ENCODE results near the gene TMEM53.

TMEM53 gene

DNA sequence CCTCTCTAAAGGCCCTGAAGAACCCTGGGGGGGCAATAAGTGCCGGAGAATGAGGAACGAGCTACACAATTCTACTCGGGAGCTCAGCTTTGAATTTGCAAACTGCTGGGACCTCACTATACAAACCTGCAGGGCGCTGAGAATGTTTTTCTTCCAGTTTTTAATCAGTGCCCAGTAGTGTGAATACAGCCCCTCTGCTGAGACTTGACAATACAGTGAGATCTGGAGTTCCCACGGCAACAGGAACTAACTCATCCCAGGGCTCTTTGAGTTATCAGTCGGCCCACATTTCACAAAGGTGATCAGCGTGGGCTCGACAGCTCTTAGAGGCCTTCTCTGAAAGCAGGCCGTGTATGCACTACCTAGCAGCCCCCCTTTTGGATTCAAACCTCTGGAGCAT, 41.7 kb downstream of the TMEM53 start:
- TF ChIP-seq, protein P1, sequence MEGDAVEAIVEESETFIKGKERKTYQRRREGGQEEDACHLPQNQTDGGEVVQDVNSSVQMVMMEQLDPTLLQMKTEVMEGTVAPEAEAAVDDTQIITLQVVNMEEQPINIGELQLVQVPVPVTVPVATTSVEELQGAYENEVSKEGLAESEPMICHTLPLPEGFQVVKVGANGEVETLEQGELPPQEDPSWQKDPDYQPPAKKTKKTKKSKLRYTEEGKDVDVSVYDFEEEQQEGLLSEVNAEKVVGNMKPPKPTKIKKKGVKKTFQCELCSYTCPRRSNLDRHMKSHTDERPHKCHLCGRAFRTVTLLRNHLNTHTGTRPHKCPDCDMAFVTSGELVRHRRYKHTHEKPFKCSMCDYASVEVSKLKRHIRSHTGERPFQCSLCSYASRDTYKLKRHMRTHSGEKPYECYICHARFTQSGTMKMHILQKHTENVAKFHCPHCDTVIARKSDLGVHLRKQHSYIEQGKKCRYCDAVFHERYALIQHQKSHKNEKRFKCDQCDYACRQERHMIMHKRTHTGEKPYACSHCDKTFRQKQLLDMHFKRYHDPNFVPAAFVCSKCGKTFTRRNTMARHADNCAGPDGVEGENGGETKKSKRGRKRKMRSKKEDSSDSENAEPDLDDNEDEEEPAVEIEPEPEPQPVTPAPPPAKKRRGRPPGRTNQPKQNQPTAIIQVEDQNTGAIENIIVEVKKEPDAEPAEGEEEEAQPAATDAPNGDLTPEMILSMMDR (IDR thresholded peaks at IDR 0.05; ENCODE audit: extremely low read depth, missing control alignments) = no peak
- peak; percentile 57 for DNase-seq (ENCODE audit: low spot score)

DNA sequence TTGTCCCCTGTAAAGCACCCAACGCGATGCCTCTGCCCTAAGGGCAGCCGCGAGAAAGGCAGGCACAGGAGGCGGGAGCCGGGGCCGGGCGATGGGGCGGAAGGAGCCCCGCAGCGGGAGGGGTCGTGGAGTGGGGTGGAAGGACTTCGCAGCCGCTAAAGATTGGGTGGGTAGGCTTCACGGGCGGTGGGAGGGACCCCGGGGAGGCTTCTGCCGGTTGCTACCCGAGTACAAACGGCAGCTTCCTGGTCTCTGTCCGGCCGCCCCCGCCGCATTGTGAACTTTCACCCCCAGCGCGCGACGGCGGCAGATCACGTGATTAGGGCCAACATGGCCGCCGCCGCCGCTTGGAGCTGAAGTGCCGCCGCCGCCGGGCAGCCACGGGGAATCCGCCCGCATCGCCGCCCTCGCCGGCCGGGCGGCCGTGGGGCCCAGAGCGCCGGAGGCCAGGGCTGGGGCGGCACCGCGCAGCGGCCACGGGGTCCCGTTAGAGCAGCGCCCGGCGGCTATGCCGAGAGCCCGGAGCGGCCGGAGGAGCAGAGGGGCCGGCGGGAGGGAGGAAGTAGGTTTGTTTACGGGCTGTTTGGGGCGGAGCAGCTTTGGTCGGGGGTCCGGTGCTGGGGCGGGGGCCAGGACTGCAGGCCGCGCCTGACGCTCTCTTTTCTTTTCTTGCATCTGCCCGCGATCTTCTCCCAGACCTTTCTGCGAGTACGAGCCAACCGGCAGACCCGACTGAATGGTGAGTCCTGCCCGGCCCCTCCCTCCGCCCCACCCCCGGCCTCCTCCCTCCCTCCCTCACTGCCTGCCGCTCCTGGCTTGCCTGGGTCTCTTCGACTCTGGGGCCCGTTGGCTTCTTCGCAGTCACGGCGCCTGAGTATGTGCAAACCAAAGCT, 42.4 kb downstream of the TMEM53 start:
- TF ChIP-seq, protein P1 (IDR thresholded peaks at IDR 0.05; ENCODE audit: extremely low read depth, missing control alignments) = no peak
- peak; percentile 96 for DNase-seq (ENCODE audit: low spot score)

DNA sequence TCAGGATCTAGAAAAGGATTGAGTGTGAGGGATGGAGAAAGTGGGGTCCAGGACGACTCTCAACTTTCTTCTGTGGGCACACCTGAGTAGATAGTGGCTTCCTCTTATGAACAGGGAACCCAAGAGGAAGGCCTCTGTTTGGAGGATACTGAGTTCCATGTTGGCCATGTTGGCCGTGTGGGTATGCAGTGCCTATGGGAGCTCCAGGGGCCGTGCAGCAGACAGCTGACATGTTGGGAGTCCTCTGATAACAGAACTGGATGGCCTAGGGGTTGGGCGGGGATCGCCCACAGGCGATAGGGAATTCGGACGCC, 43.0 kb downstream of the TMEM53 start:
- TF ChIP-seq, protein P1 (IDR thresholded peaks at IDR 0.05; ENCODE audit: extremely low read depth, missing control alignments) = no peak
- no peak for DNase-seq (ENCODE audit: low spot score)

DNA sequence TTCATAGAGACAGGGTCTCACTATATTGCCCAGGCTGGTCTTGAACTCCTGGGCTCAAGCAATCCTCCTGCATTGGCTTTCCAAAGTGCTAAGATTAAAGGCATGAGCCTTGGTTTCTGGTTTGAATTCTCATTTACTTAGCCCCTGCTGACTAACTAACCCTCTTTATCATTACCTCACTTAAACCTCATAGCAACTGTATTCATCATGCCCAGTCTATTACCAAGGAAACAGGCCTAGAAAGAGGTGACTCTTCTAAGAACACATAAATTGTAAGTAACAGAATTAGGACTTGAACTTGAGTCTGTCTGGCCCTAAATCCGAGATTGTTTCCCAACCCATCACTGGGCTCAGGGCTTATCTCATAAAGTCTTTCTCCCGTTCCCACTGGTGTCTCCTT, 44.2 kb downstream of the TMEM53 start:
- TF ChIP-seq, protein P1 (IDR thresholded peaks at IDR 0.05; ENCODE audit: extremely low read depth, missing control alignments) = no peak
- DNase-seq (ENCODE audit: low spot score) = no peak

DNA sequence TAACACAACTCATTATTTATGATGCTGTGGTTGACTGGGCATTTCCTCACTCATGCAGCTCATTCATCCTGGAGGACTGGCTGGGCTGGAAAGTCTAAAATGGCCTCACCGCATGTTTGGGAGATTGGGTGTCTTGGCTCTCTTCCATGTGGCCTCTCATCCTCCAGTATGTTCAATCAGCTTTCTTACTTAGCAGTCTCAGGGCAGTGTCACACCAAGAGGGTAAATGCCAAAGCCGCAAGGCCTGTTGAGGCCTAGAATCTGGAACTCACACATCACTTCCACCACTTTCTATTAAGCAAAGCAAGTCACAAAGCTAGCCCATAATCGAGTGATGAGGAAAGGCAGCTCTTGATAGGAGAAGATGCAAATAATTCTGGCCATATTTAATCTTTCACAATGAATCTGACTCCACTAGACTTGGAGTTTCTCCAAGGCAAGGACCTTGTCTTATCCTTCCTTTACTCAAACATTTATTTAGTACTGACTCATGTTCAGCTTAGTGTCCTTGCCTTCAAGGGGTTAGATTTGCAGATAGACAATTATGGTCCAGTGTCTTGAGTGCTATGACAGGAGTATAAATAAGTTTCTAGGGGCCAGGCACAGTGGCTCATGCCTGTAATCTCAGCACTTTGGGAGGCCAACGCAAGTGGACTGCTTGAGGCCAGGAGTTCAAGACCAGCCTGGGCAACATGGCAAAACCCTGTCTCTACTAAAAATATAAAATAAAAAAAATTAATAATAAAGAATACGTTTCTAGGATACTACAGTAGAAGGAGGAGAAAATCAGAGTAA, 45.1 kb downstream of the TMEM53 start:
- no peak for DNase-seq (ENCODE audit: low spot score)
- TF ChIP-seq, protein P1 (IDR thresholded peaks at IDR 0.05; ENCODE audit: extremely low read depth, missing control alignments) = no peak

DNA sequence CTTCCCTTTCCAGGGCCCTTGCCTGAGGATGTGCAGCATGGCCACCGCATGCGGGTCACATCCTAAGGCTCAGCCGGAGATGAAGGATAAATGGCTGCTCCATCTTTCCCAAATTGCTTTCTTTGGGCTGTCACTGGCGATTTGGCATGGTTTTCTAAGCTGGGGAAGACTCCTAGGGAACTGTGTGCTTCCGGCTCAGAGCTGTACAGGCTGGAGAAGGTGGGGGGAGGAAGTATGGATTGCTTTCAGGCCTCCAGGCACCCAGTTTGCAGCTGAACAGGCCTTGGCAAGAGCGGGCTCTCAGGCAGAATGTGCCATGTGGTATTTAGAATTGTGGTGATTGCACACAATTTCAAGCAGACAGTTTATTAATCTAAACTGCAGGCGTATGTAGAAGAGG, 48.9 kb downstream of the TMEM53 start:
- DNase-seq (ENCODE audit: low spot score) = no peak
- TF ChIP-seq, protein P1 (IDR thresholded peaks at IDR 0.05; ENCODE audit: extremely low read depth, missing control alignments) = no peak

DNA sequence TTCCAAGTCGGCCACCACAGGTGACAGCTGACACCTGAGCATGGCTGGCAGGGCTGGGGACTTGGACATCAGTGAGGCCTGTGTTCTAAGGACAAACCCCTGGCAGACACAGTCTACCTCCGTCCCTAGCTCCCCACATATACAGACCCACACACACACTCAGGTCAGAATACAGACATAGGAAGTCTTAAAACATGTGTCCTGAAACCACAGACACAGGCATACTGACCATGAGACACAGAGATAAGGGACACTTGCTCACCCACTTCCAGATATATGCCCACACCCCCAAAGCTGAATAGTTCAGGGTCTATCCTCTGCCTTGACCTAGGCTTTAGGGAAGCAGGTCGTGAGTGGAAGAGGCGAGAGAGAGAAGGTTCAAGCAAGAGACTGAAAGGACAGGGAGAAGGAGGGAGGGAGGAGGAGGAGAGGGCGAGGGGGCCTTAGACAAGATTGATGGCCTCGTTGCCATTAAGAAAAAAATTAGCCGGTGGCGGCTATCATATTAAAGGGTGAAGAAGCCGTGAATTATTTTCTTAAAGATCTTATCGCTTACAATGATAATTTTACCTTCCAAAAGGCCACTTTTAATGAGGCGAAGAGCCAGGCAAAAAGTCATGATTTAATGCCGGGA, 49.9 kb downstream of the TMEM53 start:
- TF ChIP-seq, protein P1 (IDR thresholded peaks at IDR 0.05; ENCODE audit: extremely low read depth, missing control alignments) = no peak
- no peak for DNase-seq (ENCODE audit: low spot score)
